Central memory CD4-positive, alpha-beta T cell (primary cell): Measurements from ENCODE around the gene TNPO1.

Source experiments
- DNase-seq: peaks from one replicate; pipeline ENCODE4 v3.0.0; 2022

The TNPO1 gene

GRCh38 chr5:72818866-72819534, 2.5 kb downstream of the TNPO1 start:
- peak; percentile 39 for DNase-seq

- no peak for DNase-seq
These were observed 5.3 kb downstream of the TNPO1 start for GRCh38 chr5:72821776-72822175.

- no peak for DNase-seq
These were observed 6.5 kb downstream of the TNPO1 start for GRCh38 chr5:72822944-72823343.

- DNase-seq, result no peak
These were observed 13.2 kb downstream of the TNPO1 start for GRCh38 chr5:72829707-72830106.

- no peak for DNase-seq
These were observed 13.9 kb downstream of the TNPO1 start for GRCh38 chr5:72830362-72830761.

- DNase-seq, result no peak
These were observed 15.2 kb downstream of the TNPO1 start for GRCh38 chr5:72831685-72832084.

- no peak for DNase-seq
These were observed 18.5 kb downstream of the TNPO1 start for GRCh38 chr5:72834924-72835323.

- DNase-seq, result no peak
These were observed 19.2 kb downstream of the TNPO1 start for GRCh38 chr5:72835633-72836032.

GRCh38 chr5:72836810-72837209, 20.3 kb downstream of the TNPO1 start:
- DNase-seq, result no peak

- no peak for DNase-seq
These were observed 21.1 kb downstream of the TNPO1 start for GRCh38 chr5:72837524-72838096.

GRCh38 chr5:72840041-72840440, 23.6 kb downstream of the TNPO1 start:
- no peak for DNase-seq

- DNase-seq, result no peak
These were observed 25.5 kb downstream of the TNPO1 start for GRCh38 chr5:72841756-72842535.

GRCh38 chr5:72842816-72843215, 26.4 kb downstream of the TNPO1 start:
- no peak for DNase-seq

- DNase-seq, result no peak
These were observed 27.8 kb downstream of the TNPO1 start for GRCh38 chr5:72844218-72844603.

- no peak for DNase-seq
These were observed 29.4 kb downstream of the TNPO1 start for GRCh38 chr5:72845889-72846288.

- no peak for DNase-seq
These were observed 30.0 kb downstream of the TNPO1 start for GRCh38 chr5:72846483-72846882.

- DNase-seq, result no peak
These were observed 31.0 kb downstream of the TNPO1 start for GRCh38 chr5:72847439-72847838.

GRCh38 chr5:72847989-72848473, 31.6 kb downstream of the TNPO1 start:
- peak; percentile 85 for DNase-seq

GRCh38 chr5:72848474-72849428, 32.3 kb downstream of the TNPO1 start:
- peak; percentile 23 for DNase-seq

- no peak for DNase-seq
These were observed 33.1 kb downstream of the TNPO1 start for GRCh38 chr5:72849546-72849945.

GRCh38 chr5:72850113-72850512, 33.7 kb downstream of the TNPO1 start:
- DNase-seq, result no peak

GRCh38 chr5:72852356-72852755, 35.9 kb downstream of the TNPO1 start:
- DNase-seq, result no peak

GRCh38 chr5:72854419-72854818, 38.0 kb downstream of the TNPO1 start:
- DNase-seq, result no peak
